Mesothelial cell of epicardium (in vitro differentiated cells): ENCODE measurements around the gene NELL1. TPM values are rescaled to one million over a fixed set of nuclear protein-coding genes. Genes with fewer than 3 reads are reported as not detected.

Experiments
- DNase-seq, 2 experiments: peaks; one replicate each; pipeline ENCODE4 v3.0.0; 2021; ENCODE audit warnings: low spot score in 2 of 2; ENCODE audit not compliant: unreplicated experiment in 2 of 2
- H3K27ac Mint-ChIP-seq: 2 replicates; pipeline ENCODE4 v1.8.0; 2021; ENCODE audit warnings: mixed read lengths
- H3K27me3 Mint-ChIP-seq: 2 replicates; pipeline ENCODE4 v1.8.0; 2021; ENCODE audit warnings: low read depth, mixed read lengths
- H3K36me3 Mint-ChIP-seq: 2 replicates; pipeline ENCODE4 v1.8.0; 2021; ENCODE audit warnings: mixed read lengths
- H3K4me1 Mint-ChIP-seq: 2 replicates; pipeline ENCODE4 v1.8.0; 2021; ENCODE audit warnings: mixed read lengths
- H3K4me3 Mint-ChIP-seq: 2 replicates; pipeline ENCODE4 v1.8.0; 2021; ENCODE audit warnings: mild to moderate bottlenecking, moderate library complexity, mixed read lengths
- H3K9me3 Mint-ChIP-seq: 2 replicates; pipeline ENCODE4 v1.8.0; 2021; ENCODE audit warnings: mixed read lengths
- CTCF ChIP-seq: fragments of 200-600 bp; sonication (generic); IDR thresholded peaks from one replicate; pipeline ENCODE4 v1.5.0; 2021; ENCODE audit warnings: antibody characterized with exemption; ENCODE audit not compliant: unreplicated experiment
- total RNA-seq: library from RNA; stranded (reverse); gene quantifications from 3 replicates; pipeline ENCODE4 v1.2.1, GENCODE V29; 2021

Gene NELL1
- total RNA-seq, 1 donor from 2014 or later, result 1.7 TPM

- no peaks in the 10 kb centered on the region for H3K36me3 Mint-ChIP-seq
- no peaks in the 10 kb centered on the region for H3K4me1 Mint-ChIP-seq
- H3K4me3 Mint-ChIP-seq, result no peak overlapping the region
- no peak for TF ChIP-seq CTCF
- no peak for DNase-seq
- H3K27ac Mint-ChIP-seq, result no peak overlapping the region
- no peaks in the 10 kb centered on the region for H3K9me3 Mint-ChIP-seq
- H3K27me3 Mint-ChIP-seq, result peaks cover 2% of the 10 kb centered on the region
These were observed 294.2 kb downstream of the NELL1 start for GRCh38 chr11:20963596-20963995.

- Mint-ChIP-seq H3K27ac (no peak overlapping the region), H3K9me3 (no peaks in the 10 kb centered on the region), H3K36me3 (no peaks in the 10 kb centered on the region), H3K27me3 (peaks cover 2% of the 10 kb centered on the region), H3K4me3 (no peak overlapping the region), H3K4me1 (no peaks in the 10 kb centered on the region)
- DNase-seq, result no peak
- TF ChIP-seq CTCF, result no peak
These were observed 295.6 kb downstream of the NELL1 start for GRCh38 chr11:20964985-20965384.

- Mint-ChIP-seq H3K27me3 (peaks cover 2% of the 10 kb centered on the region), H3K9me3 (no peaks in the 10 kb centered on the region), H3K4me1 (no peaks in the 10 kb centered on the region), H3K4me3 (no peak overlapping the region), H3K36me3 (no peaks in the 10 kb centered on the region), H3K27ac (no peak overlapping the region)
- no peak for TF ChIP-seq CTCF
- no peak for DNase-seq
These were observed 297.1 kb downstream of the NELL1 start for GRCh38 chr11:20966489-20966888.

- peaks cover 2% of the 10 kb centered on the region for H3K27me3 Mint-ChIP-seq
- TF ChIP-seq CTCF, result no peak
- H3K4me3 Mint-ChIP-seq, result no peak overlapping the region
- no peaks in the 10 kb centered on the region for H3K4me1 Mint-ChIP-seq
- H3K36me3 Mint-ChIP-seq, result no peaks in the 10 kb centered on the region
- no peaks in the 10 kb centered on the region for H3K9me3 Mint-ChIP-seq
- no peak overlapping the region for H3K27ac Mint-ChIP-seq
- no peak for DNase-seq
These were observed 304.7 kb downstream of the NELL1 start for GRCh38 chr11:20973940-20974559.

GRCh38 chr11:20980736-20981135 is 311.4 kb downstream of the NELL1 start:
- H3K4me1 Mint-ChIP-seq, result no peaks in the 10 kb centered on the region
- H3K27ac Mint-ChIP-seq, result no peak overlapping the region
- H3K27me3 Mint-ChIP-seq, result peaks cover 12% of the 10 kb centered on the region
- H3K36me3 Mint-ChIP-seq, result no peaks in the 10 kb centered on the region
- no peak overlapping the region for H3K4me3 Mint-ChIP-seq
- TF ChIP-seq CTCF, result no peak
- H3K9me3 Mint-ChIP-seq, result no peaks in the 10 kb centered on the region
- no peak for DNase-seq

GRCh38 chr11:20990447-20990846 is 321.1 kb downstream of the NELL1 start:
- Mint-ChIP-seq H3K9me3 (no peaks in the 10 kb centered on the region), H3K36me3 (no peaks in the 10 kb centered on the region), H3K27ac (no peak overlapping the region), H3K4me1 (no peaks in the 10 kb centered on the region), H3K27me3 (peaks cover 4% of the 10 kb centered on the region), H3K4me3 (no peak overlapping the region)
- no peak for DNase-seq
- TF ChIP-seq CTCF, result no peak
